ENCODE measurements around the gene ADGRL2.

- TF ChIP-seq CTCF (IDR thresholded peaks at IDR 0.05) (no peak), POLR2A (IDR thresholded peaks at IDR 0.05) (no peak)
Observed at GRCh38 chr1:82030830-82031229, 230.1 kb downstream of the ADGRL2 start.
